NCI-H2171 treated with DMSO at 0.1 percent for 48 hours (cell line): ENCODE data around the gene SLC5A1.
A peak's percentile ranks its signal among the peaks of the same experiment; 100 is the strongest.
"Not testable (repeated sequence)": the region's sequence is repeated elsewhere in the genome, so short reads cannot be mapped to it uniquely, and the experiment has no call there.

Experiments used
- DNase-seq: peaks from one replicate; lab custom pipeline; 2025; lab: John Stamatoyannopoulos, UW

The SLC5A1 gene

DNA sequence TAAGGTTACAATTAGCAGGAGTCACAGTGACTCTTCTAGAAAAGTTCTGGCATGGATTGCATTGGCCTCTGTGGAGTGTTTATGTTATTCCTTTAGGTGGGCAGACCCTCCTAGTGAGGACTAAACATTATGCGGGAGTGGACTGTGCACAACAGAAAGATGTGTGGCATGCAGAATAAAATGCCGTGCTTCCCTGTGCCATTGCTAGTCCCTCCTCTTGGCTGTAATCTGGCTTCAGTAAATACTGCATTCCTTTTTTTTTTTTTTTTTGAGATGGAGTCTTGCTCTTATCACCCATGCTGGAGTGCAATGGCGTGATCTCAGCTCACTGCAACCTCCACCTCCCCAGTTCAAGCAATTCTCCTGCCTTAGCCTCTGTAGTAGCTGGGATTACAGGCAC is 45.0 kb downstream of the SLC5A1 start:
- no peak for DNase-seq

GRCh38 chr22:32097018-32097417 is 54.0 kb downstream of the SLC5A1 start:
- DNase-seq, result no peak

DNA sequence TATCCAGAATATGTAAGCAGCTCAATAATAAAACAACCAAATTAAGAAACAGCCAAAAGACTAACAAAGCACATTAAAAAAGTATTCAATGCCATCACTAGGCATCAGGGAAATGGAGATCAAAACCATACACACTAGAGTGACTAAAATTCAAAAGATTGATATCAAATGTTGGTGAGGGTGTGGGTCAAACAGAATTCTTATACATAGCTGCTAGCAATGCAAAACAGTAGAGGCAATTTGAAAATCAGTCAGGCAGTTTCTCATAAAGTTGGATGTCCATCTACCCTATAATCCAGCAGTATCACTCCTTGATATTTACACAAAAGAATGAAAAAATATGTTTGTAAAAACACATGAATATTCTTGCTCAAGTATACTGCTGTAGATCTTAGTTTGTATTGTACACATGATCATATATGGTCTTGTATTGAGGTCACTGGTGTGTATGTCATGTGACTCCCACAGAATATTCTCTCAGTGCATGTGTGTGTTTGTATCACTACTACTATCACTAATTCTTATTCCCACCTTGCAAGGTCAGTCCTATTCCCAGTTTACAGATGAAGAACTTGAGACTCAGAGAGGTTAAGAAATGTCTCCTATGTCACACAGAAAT is 54.9 kb downstream of the SLC5A1 start:
- no peak for DNase-seq

- no peak for DNase-seq
Observed at GRCh38 chr22:32100711-32101110, 57.6 kb downstream of the SLC5A1 start.

DNA sequence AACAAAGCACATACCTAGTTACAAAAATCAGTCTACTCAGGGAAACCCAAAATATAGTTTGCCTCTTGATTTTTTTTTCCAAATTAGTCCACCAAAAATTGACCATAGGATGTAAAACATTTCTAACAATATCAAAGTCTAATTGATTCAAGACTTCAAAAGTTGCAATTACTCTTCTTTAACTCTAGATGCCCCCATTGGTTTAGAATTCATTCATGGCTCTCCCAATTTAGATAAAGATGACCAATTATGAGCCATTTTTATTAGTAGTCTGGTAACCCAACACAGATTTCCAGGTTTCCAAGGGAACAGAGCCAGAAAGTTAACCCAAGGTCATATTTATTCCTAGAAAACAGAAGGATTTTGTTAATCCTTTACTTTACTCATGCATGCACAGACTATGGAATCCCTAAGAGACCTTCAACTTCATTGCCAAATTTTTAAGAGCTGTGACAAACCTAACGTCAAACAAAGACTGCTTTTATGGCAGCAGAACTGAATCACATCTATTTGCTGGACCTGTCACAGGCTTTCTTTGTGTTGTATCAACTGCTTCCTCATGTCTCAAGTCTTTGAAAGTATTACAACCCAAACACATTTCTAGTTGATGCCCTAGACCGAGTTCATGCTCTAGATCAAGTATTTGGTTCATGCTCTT is 60.7 kb downstream of the SLC5A1 start:
- DNase-seq, result peak; percentile 57

DNA sequence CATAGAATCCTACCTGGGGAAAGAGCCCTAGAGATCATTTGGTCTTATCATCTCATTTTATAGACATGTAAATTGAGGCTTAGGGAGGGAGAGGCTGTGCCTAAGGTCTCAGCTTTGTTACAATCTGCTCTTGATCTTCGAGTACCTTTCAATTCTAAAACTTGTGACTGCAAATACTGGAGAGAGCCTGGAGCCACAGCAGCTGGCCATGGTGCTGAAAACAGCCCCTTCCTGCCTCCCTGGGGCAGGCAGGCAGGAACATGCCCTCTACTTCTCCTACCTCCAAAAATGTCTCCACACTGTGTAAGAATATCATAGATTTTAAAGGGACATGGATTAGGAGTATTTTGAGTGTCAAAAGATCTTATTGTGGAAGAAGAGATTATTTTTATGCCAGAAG is 63.9 kb downstream of the SLC5A1 start:
- peak; percentile 67 for DNase-seq

GRCh38 chr22:32112380-32112779 is 69.3 kb downstream of the SLC5A1 start:
- DNase-seq, result no peak

- DNase-seq, result no peak
Observed at GRCh38 chr22:32119568-32120235, 76.6 kb downstream of the SLC5A1 start.

DNA sequence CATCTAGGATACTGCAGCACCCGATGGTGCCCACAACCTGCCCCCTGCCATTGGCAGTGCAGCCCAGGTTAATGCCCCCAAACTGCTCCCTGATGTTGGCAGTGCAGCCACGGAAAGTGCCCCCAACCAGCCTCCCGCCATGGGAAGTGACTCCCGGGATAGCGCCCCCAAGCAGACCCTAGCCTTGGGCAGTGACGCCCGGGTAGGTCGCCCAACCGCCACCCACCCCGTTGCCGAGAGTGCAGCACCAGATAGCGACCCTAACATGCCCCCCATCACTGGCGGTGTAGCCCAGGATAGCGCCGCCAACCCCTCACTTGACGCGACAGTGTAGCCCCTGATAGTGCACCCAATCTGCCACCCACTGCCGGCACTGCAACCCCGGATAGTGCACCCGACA is 77.5 kb downstream of the SLC5A1 start:
- DNase-seq, result no peak

DNA sequence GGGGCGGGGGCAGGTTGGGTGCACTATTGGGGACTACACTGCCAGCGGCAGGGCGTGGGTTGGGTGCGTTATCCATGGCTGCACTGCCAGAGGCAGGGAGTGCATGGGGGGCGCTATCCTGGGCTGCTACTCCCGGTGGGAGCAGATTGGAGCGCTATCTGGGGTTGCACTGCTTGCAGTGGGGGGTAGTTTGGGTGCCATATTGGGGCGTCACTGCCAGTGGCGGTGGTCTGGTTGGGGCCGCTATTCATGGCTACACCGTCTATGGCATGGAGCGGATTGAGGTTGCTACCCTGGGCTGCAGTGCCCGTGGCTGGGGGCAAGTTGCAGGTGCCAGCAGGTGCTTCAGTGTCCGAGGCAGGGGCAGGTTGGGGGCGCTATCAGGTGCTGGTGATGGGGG is 79.8 kb downstream of the SLC5A1 start:
- no peak for DNase-seq

GRCh38 chr22:32123657-32124056 is 80.6 kb downstream of the SLC5A1 start:
- no peak for DNase-seq

GRCh38 chr22:32127904-32128303 is 84.8 kb downstream of the SLC5A1 start:
- DNase-seq, result no peak

DNA sequence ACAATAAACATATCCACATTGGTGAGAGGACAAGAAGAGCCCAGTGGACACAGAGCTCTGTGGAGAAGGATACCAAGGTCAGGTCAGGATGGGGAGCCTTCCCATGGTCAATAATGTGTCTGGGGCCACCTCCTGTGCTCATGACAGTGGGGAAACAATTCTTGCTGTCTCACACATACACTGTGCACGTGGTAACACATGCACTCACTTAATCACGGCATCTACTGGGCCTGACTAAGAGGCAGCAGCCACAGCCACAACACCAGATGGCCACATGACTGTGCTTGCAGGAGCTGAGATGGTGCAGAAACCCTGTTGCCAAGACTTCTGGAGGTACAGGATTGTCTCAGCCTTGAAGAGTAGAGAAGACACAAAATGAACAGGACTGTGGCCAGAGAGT is 87.4 kb downstream of the SLC5A1 start:
- DNase-seq, result no peak

DNA sequence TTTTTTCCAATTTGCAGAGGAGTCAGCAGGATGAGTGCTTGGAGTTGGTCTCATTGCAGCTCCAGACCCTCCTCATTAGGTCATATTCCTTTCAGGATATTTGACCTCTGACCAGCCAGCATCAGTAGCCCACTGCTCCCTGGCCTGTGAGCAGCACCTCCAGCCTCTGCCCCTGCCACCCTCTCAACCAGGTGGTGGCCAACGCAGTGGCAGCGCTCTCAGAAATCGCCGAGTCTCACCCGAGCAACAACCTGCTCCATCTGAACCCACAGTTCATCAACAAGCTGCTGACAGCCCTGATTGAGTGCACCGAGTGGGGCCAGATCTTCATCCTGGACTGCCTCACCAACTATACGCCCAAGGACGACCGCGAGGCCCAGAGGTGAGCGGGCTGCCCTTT is 89.1 kb downstream of the SLC5A1 start:
- DNase-seq, result no peak

DNA sequence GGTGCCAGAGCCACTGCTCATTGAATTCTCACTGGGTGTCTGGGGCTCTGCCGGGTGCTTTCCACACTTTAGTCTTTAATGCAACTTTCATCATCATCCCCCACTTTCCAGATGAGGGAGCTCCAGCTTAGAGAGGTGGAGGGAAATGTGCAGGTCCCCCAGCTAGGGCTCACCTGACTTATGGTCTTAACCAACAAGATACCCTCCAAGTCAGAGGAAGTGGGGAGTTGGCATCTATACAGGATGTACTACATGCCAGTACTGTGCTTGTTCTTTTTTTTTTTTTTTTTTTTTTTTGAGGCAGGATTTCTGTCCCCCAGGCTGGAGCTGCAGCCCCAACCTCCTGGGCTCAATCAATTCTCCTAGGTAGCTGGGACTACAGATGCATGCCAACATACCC is 89.7 kb downstream of the SLC5A1 start:
- DNase-seq, result no peak

GRCh38 chr22:32134796-32135195 is 91.7 kb downstream of the SLC5A1 start:
- not testable (repeated sequence) for DNase-seq

GRCh38 chr22:32135958-32136357 is 92.9 kb downstream of the SLC5A1 start:
- DNase-seq, result not testable (repeated sequence)

DNA sequence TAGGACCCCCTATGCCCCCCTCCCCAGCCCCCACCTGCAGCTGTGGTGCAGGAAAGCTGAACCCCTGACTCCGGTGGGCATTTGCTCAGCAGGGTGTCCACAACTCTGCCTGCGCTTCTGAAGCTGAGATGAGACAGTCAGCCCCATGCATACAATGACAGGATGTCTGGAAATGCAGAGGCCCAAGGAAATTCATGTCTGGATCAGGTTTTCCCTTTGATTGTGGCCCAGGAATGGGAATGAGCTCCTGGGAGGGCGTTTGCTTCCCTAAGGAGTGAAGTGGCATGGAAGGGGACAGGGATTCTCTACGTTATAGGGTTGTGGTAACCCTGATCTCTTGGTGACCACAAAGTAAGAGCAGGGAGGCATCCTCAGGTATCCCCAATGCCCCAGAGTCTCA is 93.8 kb downstream of the SLC5A1 start:
- not testable (repeated sequence) for DNase-seq

GRCh38 chr22:32137731-32138324 is 94.8 kb downstream of the SLC5A1 start:
- not testable (repeated sequence) for DNase-seq

DNA sequence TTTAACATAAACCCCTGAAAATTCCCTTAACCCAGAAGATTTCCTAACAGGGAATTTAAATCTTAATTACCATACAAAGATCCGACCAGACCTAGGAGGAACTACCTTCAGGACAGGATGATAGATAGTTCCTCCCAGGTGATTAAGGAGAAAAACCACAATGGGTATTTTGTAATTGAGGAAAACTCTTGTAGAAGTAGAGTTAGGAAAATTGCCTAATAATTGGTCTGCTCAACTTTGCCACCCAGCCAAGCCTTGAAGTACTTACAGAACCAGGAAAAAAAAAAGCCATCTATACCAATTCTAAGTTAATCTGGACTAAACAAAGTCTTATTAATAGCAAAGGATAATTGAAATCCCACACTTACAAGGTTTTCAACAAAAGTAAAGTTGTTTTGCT is 95.5 kb downstream of the SLC5A1 start:
- DNase-seq, result not testable (repeated sequence)

DNA sequence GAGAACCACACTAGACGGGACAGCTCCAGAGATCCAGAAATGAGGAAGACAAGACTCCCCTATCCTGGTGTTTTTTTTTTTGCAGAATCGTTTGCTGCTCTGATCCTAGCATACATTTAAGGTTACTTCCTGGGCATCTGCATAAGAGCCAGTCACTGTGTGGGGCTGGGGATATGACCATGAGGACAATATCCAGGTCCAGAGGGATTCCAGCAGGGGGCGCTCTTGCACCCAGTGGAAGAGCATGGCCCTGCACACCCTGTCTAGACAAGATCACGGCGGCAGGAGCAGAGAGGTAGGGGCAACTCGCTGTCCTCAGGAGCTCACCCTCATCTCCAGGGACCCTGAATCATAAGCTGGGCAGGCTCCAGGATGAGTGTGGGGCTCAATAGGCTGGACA is 97.6 kb downstream of the SLC5A1 start:
- DNase-seq, result not testable (repeated sequence)

DNA sequence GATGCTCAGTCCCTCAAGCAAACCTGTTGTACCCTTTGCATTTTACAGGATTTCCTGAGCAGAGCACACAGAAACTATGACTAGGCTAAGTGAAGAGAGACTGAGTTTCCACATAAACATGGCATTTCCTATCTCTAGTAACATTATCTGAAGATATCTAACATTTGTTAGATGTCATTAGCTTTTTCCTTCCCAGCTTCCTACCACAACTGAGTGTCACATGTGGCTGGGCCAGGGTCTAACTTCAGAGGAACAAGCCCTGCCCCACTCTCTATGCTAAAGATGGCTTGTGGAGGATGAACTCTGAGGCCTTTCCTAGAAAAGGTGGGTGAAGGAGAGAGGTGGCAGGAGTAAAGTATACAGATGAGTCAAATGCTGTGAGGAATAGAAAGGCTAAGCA is 99.5 kb downstream of the SLC5A1 start:
- no peak for DNase-seq
